Esophagus muscularis mucosa (tissue), 4 donors: ENCODE measurements around the gene IQSEC3.

Experiments
- EP300 ChIP-seq: sonication (generic); formaldehyde crosslinking; IDR thresholded peaks from one replicate; pipeline ENCODE4 v1.6.1; 2017; ENCODE audit warnings: antibody characterized with exemption
- POLR2A ChIP-seq: fragments of 450-650 bp; IDR thresholded peaks from one replicate; pipeline ENCODE4 v1.6.1; 2017; ENCODE audit warnings: antibody characterized with exemption, moderate library complexity, mild to moderate bottlenecking, low read depth
- TF ChIP-seq, protein P1 (sequence below), 3 experiments: fragments of 200-600 bp in 2 of 3; fragments of 450-650 bp in 1 of 3; sonication (generic) in 2 of 3; IDR thresholded peaks; one replicate each; pipeline ENCODE4 v1.5.1; 2017 to 2019; ENCODE audit warnings: antibody characterized with exemption in 3 of 3, mild to moderate bottlenecking in 2 of 3, moderate library complexity in 1 of 3

DNA sequence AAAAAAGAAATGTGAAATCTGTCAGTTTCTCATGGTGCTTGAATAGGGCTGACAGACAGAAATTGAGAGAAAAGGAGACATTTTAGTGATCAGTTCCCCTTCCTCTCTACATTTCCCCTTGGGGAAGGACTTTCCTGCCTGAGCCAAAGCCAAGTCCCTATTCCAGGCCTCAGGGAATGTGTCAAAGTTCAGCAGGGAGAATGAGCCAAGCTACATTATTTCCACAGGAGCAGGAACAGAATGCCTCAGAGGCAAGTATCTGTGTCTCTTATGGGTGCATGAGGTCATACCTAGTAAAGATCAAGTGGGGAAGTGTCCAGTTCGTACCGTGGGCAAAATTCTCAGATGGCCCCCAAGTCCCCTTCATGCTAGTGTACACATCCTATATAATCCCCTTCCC lies 68.6 kb downstream of the IQSEC3 start:
- TF ChIP-seq, protein P1, sequence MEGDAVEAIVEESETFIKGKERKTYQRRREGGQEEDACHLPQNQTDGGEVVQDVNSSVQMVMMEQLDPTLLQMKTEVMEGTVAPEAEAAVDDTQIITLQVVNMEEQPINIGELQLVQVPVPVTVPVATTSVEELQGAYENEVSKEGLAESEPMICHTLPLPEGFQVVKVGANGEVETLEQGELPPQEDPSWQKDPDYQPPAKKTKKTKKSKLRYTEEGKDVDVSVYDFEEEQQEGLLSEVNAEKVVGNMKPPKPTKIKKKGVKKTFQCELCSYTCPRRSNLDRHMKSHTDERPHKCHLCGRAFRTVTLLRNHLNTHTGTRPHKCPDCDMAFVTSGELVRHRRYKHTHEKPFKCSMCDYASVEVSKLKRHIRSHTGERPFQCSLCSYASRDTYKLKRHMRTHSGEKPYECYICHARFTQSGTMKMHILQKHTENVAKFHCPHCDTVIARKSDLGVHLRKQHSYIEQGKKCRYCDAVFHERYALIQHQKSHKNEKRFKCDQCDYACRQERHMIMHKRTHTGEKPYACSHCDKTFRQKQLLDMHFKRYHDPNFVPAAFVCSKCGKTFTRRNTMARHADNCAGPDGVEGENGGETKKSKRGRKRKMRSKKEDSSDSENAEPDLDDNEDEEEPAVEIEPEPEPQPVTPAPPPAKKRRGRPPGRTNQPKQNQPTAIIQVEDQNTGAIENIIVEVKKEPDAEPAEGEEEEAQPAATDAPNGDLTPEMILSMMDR (IDR thresholded peaks at IDR 0.05): no peak
- TF ChIP-seq EP300 (no peak), POLR2A (no peak)
